Measurements from ENCODE around the gene PTPRD.

The PTPRD gene

GRCh38 chr9:9904041-9904440, 708.8 kb downstream of the PTPRD start:
- FAIRE-seq (no peak), DNase-seq (ENCODE audit: low spot score) (no peak)

DNA sequence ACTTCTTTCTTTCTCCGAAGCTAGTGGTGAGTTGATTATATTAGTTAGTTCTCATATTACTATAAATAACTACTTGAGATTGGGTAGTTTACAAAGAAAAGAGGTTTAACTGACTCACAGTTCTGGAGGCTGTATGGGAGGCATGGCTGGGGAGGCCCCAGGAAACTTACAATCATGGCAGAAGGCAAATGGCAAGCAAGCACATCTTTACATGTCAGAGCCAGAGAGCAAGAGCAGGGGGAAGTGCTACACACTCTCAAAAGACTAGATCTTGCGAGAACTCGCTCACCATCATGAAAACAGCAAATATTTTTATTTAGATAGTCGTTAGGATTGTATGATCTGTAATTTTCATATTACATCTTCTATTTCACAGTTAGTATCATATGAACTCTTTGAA, 711.2 kb downstream of the PTPRD start:
- no peak for FAIRE-seq

DNA sequence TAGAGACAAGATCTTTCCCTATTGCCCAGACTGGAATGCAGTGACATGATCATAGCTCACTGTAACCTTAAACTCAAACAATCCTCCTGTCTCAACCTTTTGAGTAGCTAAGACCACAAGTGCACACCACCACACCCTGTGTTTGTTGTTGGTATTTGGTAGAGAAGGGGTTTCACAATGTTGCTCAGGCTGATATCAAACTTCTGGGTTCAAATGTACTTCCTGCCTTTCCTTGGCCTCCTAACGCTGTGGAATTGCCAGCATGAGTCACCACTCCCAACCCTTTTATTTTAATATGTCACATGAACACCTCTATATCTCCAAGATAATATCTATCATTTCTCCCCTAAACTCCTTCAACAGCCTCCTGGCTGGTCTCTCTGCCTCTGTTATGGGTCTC, 719.0 kb downstream of the PTPRD start:
- DNase-seq (ENCODE audit: low spot score) (no peak), FAIRE-seq (no peak)

More for the DNA sequence above, 711.2 kb downstream of the PTPRD start:
- no peak for DNase-seq (ENCODE audit: low spot score)

GRCh38 chr9:9892217-9892616, 720.6 kb downstream of the PTPRD start:
- DNase-seq (ENCODE audit: low spot score) = no peak
- no peak for FAIRE-seq

DNA sequence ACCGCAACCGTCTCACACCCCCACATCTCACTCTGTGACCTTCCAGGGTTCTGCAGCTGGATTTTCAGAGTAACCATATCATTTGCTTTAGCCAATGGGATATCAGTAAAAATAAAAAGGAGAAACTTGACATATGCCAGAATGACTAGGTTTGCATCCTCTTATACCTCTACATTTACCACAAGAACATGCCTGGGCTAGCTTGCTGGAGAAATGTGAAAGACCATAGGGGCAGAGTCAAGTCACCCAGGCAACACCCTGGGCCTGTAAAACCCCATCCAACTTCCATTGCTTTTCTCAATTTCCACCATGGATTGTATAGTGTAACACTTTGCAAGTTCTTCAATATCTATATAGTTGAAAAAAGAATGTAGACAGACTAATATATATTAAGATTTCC, 731.1 kb downstream of the PTPRD start:
- FAIRE-seq = no peak

GRCh38 chr9:9874270-9874669, 738.5 kb downstream of the PTPRD start:
- DNase-seq (ENCODE audit: low spot score) = no peak
- no peak for FAIRE-seq

More for the DNA sequence above, 731.1 kb downstream of the PTPRD start:
- no peak for DNase-seq (ENCODE audit: low spot score)

DNA sequence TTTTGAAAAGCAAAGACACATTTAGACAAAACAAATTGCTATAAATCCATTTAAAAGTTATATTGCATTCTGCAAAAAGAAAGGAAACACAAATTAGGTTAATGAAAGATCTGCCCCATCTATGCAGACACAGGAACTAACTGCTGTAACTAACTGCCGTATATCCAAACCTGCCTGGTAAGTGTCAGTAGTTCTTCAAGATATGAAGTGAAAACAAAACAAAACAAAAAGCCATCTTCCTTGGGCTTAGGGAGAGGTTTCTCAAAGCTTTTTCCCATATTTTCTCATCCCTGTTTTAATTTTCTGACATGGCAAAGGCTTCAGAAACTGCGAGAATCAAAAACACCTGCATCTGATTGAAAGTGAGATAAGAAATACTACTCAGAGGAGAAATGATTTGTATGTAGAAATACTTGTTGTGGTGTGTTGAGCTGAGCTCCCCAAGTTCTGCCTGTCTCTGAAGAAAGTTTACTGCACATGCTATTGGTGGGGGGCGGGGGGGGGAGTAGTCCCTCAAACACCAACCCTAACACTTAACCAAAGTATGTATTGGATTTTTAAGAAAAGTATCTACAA, 750.5 kb downstream of the PTPRD start:
- no peak for FAIRE-seq
- DNase-seq (ENCODE audit: low spot score) = no peak

DNA sequence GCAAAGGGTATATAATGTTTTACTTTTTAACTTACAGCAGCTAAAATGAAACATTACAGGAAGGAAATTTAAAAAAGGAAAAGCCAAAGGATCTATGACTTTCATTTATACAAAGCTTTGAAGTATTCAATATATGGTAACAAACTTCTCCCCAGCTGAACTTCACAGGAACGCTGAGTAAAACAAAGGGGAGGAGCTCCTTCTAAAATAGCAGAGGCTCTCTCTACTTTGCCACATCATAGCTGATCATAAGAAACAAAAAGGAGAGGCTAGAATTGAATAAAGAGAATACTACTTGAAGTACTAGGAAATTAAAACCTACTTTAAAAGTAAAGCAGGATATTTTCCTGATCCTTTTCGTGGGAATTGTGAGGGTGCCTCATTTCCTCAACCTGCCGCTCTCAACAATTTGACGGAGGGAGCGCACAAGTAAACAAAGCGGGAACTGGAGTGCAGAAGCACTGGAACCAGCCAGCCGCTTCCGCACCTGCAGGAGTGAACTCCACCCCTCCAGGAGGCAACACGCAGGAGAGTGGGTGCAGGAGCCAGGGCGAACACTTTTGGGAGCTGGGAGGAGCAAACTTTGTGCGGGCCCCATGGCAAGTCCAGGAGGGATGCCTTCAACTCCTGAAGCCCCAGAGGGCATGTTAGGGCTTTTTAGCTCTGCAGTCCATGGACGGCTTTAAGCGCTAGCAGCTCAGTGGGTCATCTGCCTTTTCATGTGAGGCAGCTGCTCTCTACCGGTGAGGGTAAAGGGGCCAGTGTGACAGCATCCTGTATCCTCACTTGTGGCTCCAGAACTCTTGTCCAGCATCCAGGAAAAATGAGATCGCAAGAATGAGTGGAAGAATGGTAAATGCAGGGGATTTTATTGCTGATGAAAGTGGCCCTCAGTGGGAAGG, 757.4 kb downstream of the PTPRD start:
- DNase-seq (ENCODE audit: low spot score) (no peak), FAIRE-seq (no peak)

DNA sequence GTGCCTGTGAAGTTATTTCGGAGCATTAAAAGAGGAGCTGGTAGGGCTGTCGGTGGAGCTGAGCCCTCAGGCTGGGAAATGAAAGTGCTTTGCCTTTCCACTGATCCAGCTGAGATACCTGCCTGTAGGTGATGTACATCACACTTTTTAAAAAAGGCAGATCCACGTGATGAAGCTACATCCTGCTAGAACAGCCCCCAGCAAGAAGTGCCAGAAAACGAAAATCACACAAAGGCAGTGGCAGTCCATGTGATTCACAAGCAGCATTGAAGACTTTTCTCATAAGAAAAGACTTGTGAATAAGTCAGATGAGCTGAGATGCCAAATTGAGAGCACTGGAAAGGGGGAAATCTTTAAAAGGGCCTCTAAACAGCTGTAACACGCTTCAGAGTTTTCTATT, 765.1 kb downstream of the PTPRD start:
- FAIRE-seq = no peak
- no peak for DNase-seq (ENCODE audit: low spot score)

DNA sequence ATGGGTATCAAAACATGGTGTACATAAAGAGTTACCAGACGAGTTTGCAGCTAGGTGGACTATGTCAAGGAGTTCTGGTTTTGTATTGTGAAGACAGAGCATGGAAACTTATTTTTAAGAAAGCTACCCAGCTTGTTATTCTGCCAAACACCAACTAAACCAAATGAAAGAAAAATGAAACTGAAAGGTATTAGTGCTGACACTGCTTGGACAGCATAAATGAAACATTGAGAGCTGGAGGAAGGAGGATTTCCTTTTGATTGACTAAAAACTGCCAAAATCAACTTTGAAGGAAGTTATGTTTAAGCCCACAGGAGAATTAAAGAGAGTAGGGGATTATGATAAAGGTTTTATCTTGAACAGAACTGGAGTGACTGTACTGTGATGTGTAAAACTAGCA, 766.2 kb downstream of the PTPRD start:
- no peak for DNase-seq (ENCODE audit: low spot score)
- FAIRE-seq = no peak

GRCh38 chr9:9820436-9820835, 792.4 kb downstream of the PTPRD start:
- DNase-seq (ENCODE audit: low spot score) = no peak
- no peak for FAIRE-seq

DNA sequence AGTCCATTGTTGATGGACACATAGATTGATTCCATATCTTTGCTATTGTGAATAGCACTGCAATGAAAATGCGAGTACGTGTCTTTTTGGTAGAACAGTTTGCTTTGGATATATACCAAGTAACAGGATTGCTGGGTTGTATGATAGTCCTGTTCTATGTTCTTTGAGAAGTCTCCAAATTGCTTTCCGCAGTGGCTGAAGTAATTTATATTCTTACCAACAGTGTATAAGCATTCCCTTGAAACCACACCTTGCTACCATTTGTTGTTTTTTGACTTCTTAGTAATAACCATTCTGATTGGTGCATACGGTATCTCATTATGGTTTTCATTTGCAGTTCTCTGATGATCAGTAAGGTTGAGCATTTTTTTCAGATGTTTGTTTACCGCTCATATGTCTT, 792.9 kb downstream of the PTPRD start:
- FAIRE-seq = no peak

DNA sequence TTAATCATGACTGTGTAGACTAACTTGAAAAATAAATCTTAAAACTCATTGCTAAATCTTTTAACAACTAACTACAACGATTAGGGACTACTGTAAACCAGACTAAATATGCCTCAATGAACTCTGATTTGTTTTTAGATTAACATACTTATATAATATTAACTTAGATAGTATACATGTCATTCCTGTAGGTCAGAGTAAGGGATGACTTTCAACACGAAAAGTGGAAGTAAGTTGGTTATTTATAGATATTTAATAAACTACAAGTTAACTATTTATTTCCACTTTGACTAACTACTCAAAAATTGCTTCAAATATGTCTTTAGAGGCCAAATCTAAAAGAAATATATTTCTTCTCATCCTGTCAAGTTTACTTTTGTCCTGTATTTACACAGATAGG, 795.6 kb downstream of the PTPRD start:
- DNase-seq (ENCODE audit: low spot score) (no peak), FAIRE-seq (no peak)

More for the DNA sequence above, 792.9 kb downstream of the PTPRD start:
- DNase-seq (ENCODE audit: low spot score) = no peak

DNA sequence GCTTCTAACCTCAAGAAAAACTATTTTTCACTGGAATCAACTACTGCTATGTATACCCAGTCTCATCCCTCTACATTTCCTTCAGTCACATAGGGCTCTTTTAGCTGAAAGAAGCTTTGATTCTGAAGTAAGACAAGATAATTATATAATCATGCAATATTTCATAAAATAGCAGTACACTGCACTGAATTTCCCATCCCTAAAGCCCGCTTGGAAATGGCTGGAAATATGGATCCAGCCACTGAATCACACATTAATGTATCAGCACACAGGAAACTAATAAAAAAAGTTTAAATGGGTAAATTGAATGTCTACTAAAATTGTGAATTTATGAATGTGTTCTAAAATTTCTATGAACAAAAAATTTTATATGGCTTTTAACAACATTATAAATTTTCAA, 808.7 kb downstream of the PTPRD start:
- no peak for FAIRE-seq

DNA sequence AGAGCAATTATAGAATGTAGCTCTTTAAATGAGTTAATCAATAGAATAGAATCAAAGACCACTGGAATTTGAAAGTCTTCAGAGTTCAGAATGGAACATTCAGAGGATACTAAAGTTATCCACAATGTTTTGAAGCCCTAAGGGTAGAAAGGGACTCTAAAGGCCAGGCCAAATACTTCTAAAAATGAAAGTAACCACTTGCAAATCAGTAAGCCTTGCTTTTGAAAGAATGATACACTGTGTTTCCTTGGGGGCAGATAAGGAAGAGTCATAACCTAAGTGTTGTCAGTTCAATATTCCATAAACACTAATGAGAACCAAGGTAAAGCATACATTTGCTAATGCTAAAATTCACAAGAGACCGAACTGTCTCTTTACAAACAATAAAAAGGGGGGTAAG, 813.5 kb downstream of the PTPRD start:
- FAIRE-seq (no peak), DNase-seq (ENCODE audit: low spot score) (no peak)

More for the DNA sequence above, 808.7 kb downstream of the PTPRD start:
- DNase-seq (ENCODE audit: low spot score) = no peak

DNA sequence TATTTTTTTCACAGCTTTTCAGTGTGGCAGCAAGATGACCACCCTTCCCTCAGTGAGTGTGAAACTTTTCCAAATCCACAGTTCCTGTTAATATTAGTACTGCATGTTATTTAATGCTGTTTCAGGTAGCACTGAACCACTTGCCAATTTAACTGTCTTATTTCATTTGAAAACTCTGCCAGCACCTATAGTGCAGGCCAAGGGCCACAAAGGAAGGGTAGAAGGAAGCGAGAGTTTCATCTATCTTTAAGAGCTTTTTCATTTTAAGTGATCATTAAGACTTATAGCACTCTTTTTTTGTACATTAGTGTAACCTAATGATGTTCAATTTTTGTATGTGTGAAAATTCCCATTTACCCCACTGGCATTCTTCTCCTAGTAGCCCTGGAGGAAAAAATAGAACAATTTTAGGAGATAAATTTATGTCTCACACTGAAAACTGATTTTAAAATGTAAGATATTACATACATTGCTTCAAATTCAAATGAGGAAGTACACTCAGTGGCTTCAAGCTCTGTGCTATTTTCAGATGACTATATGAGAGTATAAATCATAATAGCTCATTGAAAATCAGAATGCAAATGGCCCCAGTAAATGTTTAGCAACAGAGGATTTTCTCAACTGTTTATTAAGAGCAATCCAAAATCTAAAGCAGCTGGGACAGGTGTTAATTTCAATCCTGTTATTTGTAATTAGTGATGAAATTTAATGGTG, 820.5 kb downstream of the PTPRD start:
- DNase-seq (ENCODE audit: low spot score) (no peak), FAIRE-seq (no peak)

- DNase-seq (ENCODE audit: low spot score) (no peak), FAIRE-seq (no peak)
Observed at GRCh38 chr9:9791611-9792010, 821.2 kb downstream of the PTPRD start.

GRCh38 chr9:9790216-9790872, 822.5 kb downstream of the PTPRD start:
- DNase-seq (ENCODE audit: low spot score) = no peak
- FAIRE-seq = no peak

DNA sequence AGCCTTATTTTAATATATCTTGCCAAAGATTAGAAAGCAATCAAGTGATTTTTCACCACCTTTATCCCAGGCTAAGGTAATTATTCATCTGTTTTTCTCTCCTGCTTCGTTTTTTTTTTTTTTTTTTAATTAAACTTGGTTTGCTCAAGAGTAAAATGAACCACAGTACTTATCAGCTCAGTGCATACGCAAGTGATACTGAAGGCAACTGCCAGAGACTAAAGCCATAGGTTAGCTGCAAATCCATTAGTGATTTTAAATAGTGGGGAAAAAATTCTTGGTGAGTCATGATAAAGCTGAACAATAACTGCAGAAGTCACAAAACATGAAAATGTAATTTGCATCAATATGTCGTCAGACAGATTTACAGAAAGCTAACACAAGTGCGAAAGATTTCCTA, 829.1 kb downstream of the PTPRD start:
- FAIRE-seq = no peak
- no peak for DNase-seq (ENCODE audit: low spot score)

- DNase-seq (ENCODE audit: low spot score) (no peak), FAIRE-seq (no peak)
Observed at GRCh38 chr9:9783211-9783610, 829.6 kb downstream of the PTPRD start.

- no peak for DNase-seq (ENCODE audit: low spot score)
- no peak for FAIRE-seq
Observed at GRCh38 chr9:9778293-9778692, 834.5 kb downstream of the PTPRD start.

DNA sequence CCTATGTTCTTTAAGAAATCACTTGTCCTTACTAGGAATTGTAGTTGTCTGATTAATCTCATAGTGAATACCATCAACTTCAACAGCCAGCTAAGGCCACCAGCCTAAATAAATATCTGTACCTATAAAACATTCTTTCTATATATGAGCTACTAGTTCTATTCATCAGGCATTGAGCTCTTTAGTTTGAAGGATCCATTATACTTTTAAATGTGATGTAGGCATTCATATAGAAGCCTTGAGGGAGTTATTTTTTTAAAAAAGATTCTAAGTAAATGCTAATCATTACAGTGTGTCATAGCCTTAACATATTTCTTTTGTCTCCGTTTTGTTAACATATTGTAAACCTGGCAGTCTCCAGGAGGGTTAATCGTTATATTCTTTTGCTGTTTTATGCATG, 838.3 kb downstream of the PTPRD start:
- FAIRE-seq = no peak
- no peak for DNase-seq (ENCODE audit: low spot score)
